Measurements from ENCODE around the gene WDR35.

- no peak for TF ChIP-seq EZH2 (IDR thresholded peaks at IDR 0.05; ENCODE audit: borderline replicate concordance, low read depth, low read length, poor library complexity, severe bottlenecking)
- TF ChIP-seq, protein P1, sequence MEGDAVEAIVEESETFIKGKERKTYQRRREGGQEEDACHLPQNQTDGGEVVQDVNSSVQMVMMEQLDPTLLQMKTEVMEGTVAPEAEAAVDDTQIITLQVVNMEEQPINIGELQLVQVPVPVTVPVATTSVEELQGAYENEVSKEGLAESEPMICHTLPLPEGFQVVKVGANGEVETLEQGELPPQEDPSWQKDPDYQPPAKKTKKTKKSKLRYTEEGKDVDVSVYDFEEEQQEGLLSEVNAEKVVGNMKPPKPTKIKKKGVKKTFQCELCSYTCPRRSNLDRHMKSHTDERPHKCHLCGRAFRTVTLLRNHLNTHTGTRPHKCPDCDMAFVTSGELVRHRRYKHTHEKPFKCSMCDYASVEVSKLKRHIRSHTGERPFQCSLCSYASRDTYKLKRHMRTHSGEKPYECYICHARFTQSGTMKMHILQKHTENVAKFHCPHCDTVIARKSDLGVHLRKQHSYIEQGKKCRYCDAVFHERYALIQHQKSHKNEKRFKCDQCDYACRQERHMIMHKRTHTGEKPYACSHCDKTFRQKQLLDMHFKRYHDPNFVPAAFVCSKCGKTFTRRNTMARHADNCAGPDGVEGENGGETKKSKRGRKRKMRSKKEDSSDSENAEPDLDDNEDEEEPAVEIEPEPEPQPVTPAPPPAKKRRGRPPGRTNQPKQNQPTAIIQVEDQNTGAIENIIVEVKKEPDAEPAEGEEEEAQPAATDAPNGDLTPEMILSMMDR (conservative IDR thresholded peaks at IDR 0.05; ENCODE audit: low read depth, low read length) = no peak
Measured at GRCh38 chr2:20027260-20027677, 37.4 kb upstream of the WDR35 start.

Data from A673 (cell line).